Karpas-422 (cell line): ENCODE measurements around the gene PPM1M. TPM values are rescaled to one million over a fixed set of nuclear protein-coding genes. Genes with fewer than 3 reads are reported as not detected.
A peak's percentile ranks its signal among the peaks of the same experiment; 100 is the strongest.

Experiments used
- DNase-seq: peaks from one replicate; pipeline ENCODE4 v3.0.0-alpha.2; 2015
- H2AFZ ChIP-seq: fragments of 200-600 bp; sonication (generic); 2 replicates; pipeline ENCODE4 v1.6.1; 2014; ENCODE audit warnings: antibody characterized with exemption, low read length, mixed read lengths
- H3K27ac ChIP-seq: fragments of 200-600 bp; sonication (generic); 2 replicates; pipeline ENCODE4 v1.5.1; 2014; ENCODE audit warnings: mild to moderate bottlenecking, low read length, moderate library complexity
- H3K27me3 ChIP-seq: fragments of 200-600 bp; sonication (generic); 2 replicates; pipeline ENCODE4 v1.6.1; 2014; ENCODE audit warnings: low read length, mixed read lengths
- H3K36me3 ChIP-seq: fragments of 200-600 bp; sonication (generic); 2 replicates; pipeline ENCODE4 v1.6.1; 2014; ENCODE audit warnings: low read length, mixed read lengths; ENCODE audit not compliant: insufficient read depth
- H3K4me1 ChIP-seq: fragments of 200-600 bp; sonication (generic); 2 replicates; pipeline ENCODE4 v1.6.1; 2014; ENCODE audit warnings: mild to moderate bottlenecking, low read length, mixed read lengths
- H3K4me2 ChIP-seq: fragments of 200-600 bp; sonication (generic); 2 replicates; pipeline ENCODE4 v1.6.1; 2014; ENCODE audit warnings: low read length, low read depth, mild to moderate bottlenecking; ENCODE audit not compliant: poor library complexity, severe bottlenecking
- H3K4me3 ChIP-seq: fragments of 200-600 bp; sonication (generic); 2 replicates; pipeline ENCODE4 v1.5.1; 2014; ENCODE audit warnings: mild to moderate bottlenecking, antibody characterized with exemption, low read length, mixed read lengths
- H3K79me2 ChIP-seq: fragments of 200-600 bp; sonication (generic); 2 replicates; pipeline ENCODE4 v1.6.1; 2014; ENCODE audit warnings: mild to moderate bottlenecking, low read length, mixed read lengths
- H3K9ac ChIP-seq: fragments of 200-600 bp; sonication (generic); 2 replicates; pipeline ENCODE4 v1.6.0; 2014; ENCODE audit warnings: low read length
- H3K9me2 ChIP-seq: fragments of 200-600 bp; sonication (generic), shearing (Covaris generic); replicated peaks from 2 replicates; pipeline ENCODE4 v1.6.0; 2014; ENCODE audit warnings: mild to moderate bottlenecking, low read length, moderate library complexity; ENCODE audit not compliant: insufficient read depth
- H3K9me3 ChIP-seq: fragments of 300-700, 200-600 bp; sonication (generic); 2 replicates; pipeline ENCODE4 v1.6.1; 2014; ENCODE audit warnings: low read length, mixed read lengths
- H4K20me1 ChIP-seq: fragments of 200-600 bp; sonication (generic); 2 replicates; pipeline ENCODE4 v1.6.1; 2014; ENCODE audit warnings: mild to moderate bottlenecking, antibody characterized with exemption, low read length, low read depth; ENCODE audit not compliant: insufficient read depth
- total RNA-seq: library from RNA; depleted of rRNA; stranded (reverse); fragments of >200 nt; shearing (Covaris generic); gene quantifications from 2 replicates; pipeline ENCODE4 v1.2.3, GENCODE V29; 2014; ENCODE audit warnings: low replicate concordance; rRNA removed

PPM1M gene
- total RNA-seq = 25.5 and 35.4 TPM in 2 replicates

- Histone ChIP-seq H3K9me3 (no peaks in the 10 kb centered on the region), H4K20me1 (no peaks in the 10 kb centered on the region), H3K27ac (peak within 1 kb of the TSS; percentile 7; the same call in 1 of the 2 replicates), H3K79me2 (no peaks in the 10 kb centered on the region), H3K36me3 (no peaks in the 10 kb centered on the region), H3K9ac (peak within 1 kb of the TSS; percentile 76), H3K4me3 (peak within 1 kb of the TSS; percentile 69), H3K27me3 (no peaks in the 10 kb centered on the region), H2AFZ (no peak within 1 kb of the TSS), H3K4me2 (peak within 1 kb of the TSS; percentile 79), H3K4me1 (peaks cover 43% of the 10 kb centered on the region), H3K9me2 (no peaks in the 10 kb centered on the region)
- DNase-seq = peak; percentile 68
Measured at GRCh38 chr3:52245322-52246263, at the start of gene PPM1M. Gene PPM1M (plus strand): TSS chr3:52245759. CDS start chr3:52245825, 66 bp downstream.

- H3K4me2 ChIP-seq = no peak overlapping the region
Measured at GRCh38 chr3:52195823-52196331, 49.7 kb upstream of the PPM1M start.

GRCh38 chr3:52196977-52197376 is 48.6 kb upstream of the PPM1M start:
- H3K36me3 ChIP-seq = peaks cover 7% of the 10 kb centered on the region; the same call in 1 of the 2 replicates
- H3K9ac ChIP-seq = peak overlapping the region; percentile 97
- no peaks in the 10 kb centered on the region for H3K27me3 ChIP-seq
- no peaks in the 10 kb centered on the region for H3K9me2 ChIP-seq
- no peaks in the 10 kb centered on the region for H3K9me3 ChIP-seq
- DNase-seq = no peak
- no peaks in the 10 kb centered on the region; the same call in 1 of the 2 replicates for H4K20me1 ChIP-seq
- peak overlapping the region; percentile 97; the same call in 1 of the 2 replicates for H3K4me3 ChIP-seq
- no peak overlapping the region for H3K27ac ChIP-seq
- peak overlapping the region; percentile 92 for H3K4me2 ChIP-seq
- no peak overlapping the region for H2AFZ ChIP-seq
- H3K4me1 ChIP-seq = peaks cover 37% of the 10 kb centered on the region
- H3K79me2 ChIP-seq = peaks cover 21% of the 10 kb centered on the region

More at GRCh38 chr3:52195823-52196331, 49.7 kb upstream of the PPM1M start:
- H3K27ac ChIP-seq = no peak overlapping the region
- H3K9ac ChIP-seq = no peak overlapping the region
- H3K9me2 ChIP-seq = no peaks in the 10 kb centered on the region
- no peak for DNase-seq
- H2AFZ ChIP-seq = no peak overlapping the region
- peaks cover 21% of the 10 kb centered on the region for H3K79me2 ChIP-seq
- H3K4me1 ChIP-seq = peaks cover 27% of the 10 kb centered on the region
- H3K27me3 ChIP-seq = no peaks in the 10 kb centered on the region
- peaks cover 7% of the 10 kb centered on the region; the same call in 1 of the 2 replicates for H3K36me3 ChIP-seq
- no peaks in the 10 kb centered on the region for H3K9me3 ChIP-seq
- no peak overlapping the region for H3K4me3 ChIP-seq
- H4K20me1 ChIP-seq = no peaks in the 10 kb centered on the region; the same call in 1 of the 2 replicates

GRCh38 chr3:52197499-52197841 is 48.1 kb upstream of the PPM1M start:
- Histone ChIP-seq H3K9me2 (no peaks in the 10 kb centered on the region), H3K4me3 (peak overlapping the region; percentile 97), H3K27ac (no peak overlapping the region), H2AFZ (peak overlapping the region; percentile 73; the same call in 1 of the 2 replicates), H3K9me3 (no peaks in the 10 kb centered on the region), H3K79me2 (peaks cover 21% of the 10 kb centered on the region), H3K36me3 (peaks cover 9% of the 10 kb centered on the region; the same call in 1 of the 2 replicates), H3K4me2 (peak overlapping the region; percentile 92), H3K9ac (peak overlapping the region; percentile 97), H3K4me1 (peaks cover 42% of the 10 kb centered on the region), H3K27me3 (no peaks in the 10 kb centered on the region), H4K20me1 (no peaks in the 10 kb centered on the region; the same call in 1 of the 2 replicates)
- no peak for DNase-seq

- Histone ChIP-seq H3K36me3 (peaks cover 15% of the 10 kb centered on the region; the same call in 1 of the 2 replicates), H3K4me2 (peak within 1 kb of the TSS; percentile 92), H3K9me3 (no peaks in the 10 kb centered on the region), H3K4me1 (peaks cover 48% of the 10 kb centered on the region), H3K27ac (peak within 1 kb of the TSS; percentile 66), H3K9me2 (no peaks in the 10 kb centered on the region), H3K27me3 (no peaks in the 10 kb centered on the region), H3K4me3 (peak within 1 kb of the TSS; percentile 97), H3K79me2 (peaks cover 21% of the 10 kb centered on the region), H4K20me1 (no peaks in the 10 kb centered on the region; the same call in 1 of the 2 replicates), H2AFZ (peak within 1 kb of the TSS; percentile 73; the same call in 1 of the 2 replicates), H3K9ac (peak within 1 kb of the TSS; percentile 97)
- peak; percentile 94 for DNase-seq
Measured at GRCh38 chr3:52197842-52198625, 47.5 kb upstream of the PPM1M start, which contains the start of gene ALAS1. Gene ALAS1 (plus strand): TSS chr3:52198160. CDS start chr3:52199242, 1,082 bp downstream.

- Histone ChIP-seq H3K4me2 (peak overlapping the region; percentile 92), H3K9ac (peak overlapping the region; percentile 97), H3K4me3 (peak overlapping the region; percentile 97), H3K9me2 (no peaks in the 10 kb centered on the region), H3K36me3 (peaks cover 21% of the 10 kb centered on the region; the same call in 1 of the 2 replicates), H3K9me3 (no peaks in the 10 kb centered on the region), H3K27me3 (no peaks in the 10 kb centered on the region), H3K79me2 (peaks cover 21% of the 10 kb centered on the region), H4K20me1 (no peaks in the 10 kb centered on the region; the same call in 1 of the 2 replicates), H2AFZ (peak overlapping the region; percentile 65; the same call in 1 of the 2 replicates), H3K4me1 (peaks cover 53% of the 10 kb centered on the region), H3K27ac (peak overlapping the region; percentile 66)
- no peak for DNase-seq
Measured at GRCh38 chr3:52198643-52199608, 46.6 kb upstream of the PPM1M start.
